Chondrocyte (in vitro differentiated cells): Measurements from ENCODE around the gene NPBWR2. TPM values are rescaled to one million over a fixed set of nuclear protein-coding genes. Genes with fewer than 3 reads are reported as not detected.

Source experiments
- DNase-seq: peaks from one replicate; pipeline ENCODE4 v3.0.0; 2021; ENCODE audit warnings: mixed read lengths, low spot score
- H3K27ac Mint-ChIP-seq: one replicate; pipeline ENCODE4 v1.8.0; 2021; ENCODE audit warnings: mild to moderate bottlenecking, moderate library complexity, mixed read lengths; ENCODE audit not compliant: unreplicated experiment
- H3K27me3 Mint-ChIP-seq: 2 replicates; pipeline ENCODE4 v1.8.0; 2021; ENCODE audit warnings: low read depth, mixed read lengths
- H3K36me3 Mint-ChIP-seq: 2 replicates; pipeline ENCODE4 v1.8.0; 2021; ENCODE audit warnings: low read depth, mixed read lengths
- H3K4me1 Mint-ChIP-seq: 2 replicates; pipeline ENCODE4 v1.8.0; 2021; ENCODE audit warnings: low read depth, mild to moderate bottlenecking, mixed read lengths
- H3K4me3 Mint-ChIP-seq: one replicate; pipeline ENCODE4 v1.8.0; 2021; ENCODE audit warnings: mild to moderate bottlenecking, moderate library complexity, mixed read lengths; ENCODE audit not compliant: unreplicated experiment
- H3K9me3 Mint-ChIP-seq: 2 replicates; pipeline ENCODE4 v1.8.0; 2021; ENCODE audit warnings: low read depth, mixed read lengths
- total RNA-seq: library from RNA; stranded (reverse); gene quantifications from 3 replicates; pipeline ENCODE4 v1.2.1, GENCODE V29; 2021
- TF ChIP-seq, protein P1 (sequence below): fragments of 200-600 bp; sonication (generic); IDR thresholded peaks from 2 replicates; pipeline ENCODE4 v1.5.0; 2021; ENCODE audit warnings: antibody characterized with exemption, mild to moderate bottlenecking, moderate library complexity

The NPBWR2 gene
- total RNA-seq, 1 donor from 2014 or later: not detected

DNA sequence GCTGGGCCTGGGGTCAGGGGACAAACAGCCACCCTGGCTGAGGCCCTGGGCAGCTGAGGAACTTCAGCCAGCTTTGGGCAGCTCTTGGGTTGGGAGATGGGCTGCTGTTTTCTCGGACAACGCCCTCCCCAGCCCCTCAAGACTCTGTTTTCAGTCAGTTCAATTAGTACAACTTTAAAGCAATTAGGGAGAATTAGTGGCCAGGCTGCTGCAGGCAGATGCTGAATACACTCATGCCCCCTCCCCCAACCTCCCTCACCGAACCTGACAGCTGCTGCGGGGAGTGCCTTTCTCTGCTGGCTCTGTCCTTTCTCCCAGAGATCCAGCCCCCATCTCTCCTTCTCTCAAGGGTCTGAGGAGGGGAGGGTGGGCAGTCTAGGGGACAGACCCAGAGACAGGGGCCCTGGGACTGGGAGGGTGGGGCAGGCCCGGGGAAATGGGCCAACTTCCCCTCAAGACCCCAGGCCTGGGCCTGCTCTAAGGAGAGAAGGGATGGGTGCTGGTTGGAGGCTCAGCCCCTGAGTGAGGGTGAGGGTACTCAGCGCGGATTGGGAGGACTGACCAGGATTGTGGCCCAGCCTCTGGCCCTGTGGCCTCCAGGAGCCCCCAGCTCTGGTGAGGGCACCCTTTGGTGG is 39.1 kb upstream of the NPBWR2 start:
- H3K36me3 Mint-ChIP-seq: peaks cover 2% of the 10 kb centered on the region
- H3K9me3 Mint-ChIP-seq: peaks cover 5% of the 10 kb centered on the region
- H3K4me3 Mint-ChIP-seq: no peak overlapping the region
- H3K27ac Mint-ChIP-seq: no peak overlapping the region
- no peaks in the 10 kb centered on the region for H3K4me1 Mint-ChIP-seq
- H3K27me3 Mint-ChIP-seq: peaks cover 28% of the 10 kb centered on the region
- DNase-seq: no peak
- TF ChIP-seq, protein P1, sequence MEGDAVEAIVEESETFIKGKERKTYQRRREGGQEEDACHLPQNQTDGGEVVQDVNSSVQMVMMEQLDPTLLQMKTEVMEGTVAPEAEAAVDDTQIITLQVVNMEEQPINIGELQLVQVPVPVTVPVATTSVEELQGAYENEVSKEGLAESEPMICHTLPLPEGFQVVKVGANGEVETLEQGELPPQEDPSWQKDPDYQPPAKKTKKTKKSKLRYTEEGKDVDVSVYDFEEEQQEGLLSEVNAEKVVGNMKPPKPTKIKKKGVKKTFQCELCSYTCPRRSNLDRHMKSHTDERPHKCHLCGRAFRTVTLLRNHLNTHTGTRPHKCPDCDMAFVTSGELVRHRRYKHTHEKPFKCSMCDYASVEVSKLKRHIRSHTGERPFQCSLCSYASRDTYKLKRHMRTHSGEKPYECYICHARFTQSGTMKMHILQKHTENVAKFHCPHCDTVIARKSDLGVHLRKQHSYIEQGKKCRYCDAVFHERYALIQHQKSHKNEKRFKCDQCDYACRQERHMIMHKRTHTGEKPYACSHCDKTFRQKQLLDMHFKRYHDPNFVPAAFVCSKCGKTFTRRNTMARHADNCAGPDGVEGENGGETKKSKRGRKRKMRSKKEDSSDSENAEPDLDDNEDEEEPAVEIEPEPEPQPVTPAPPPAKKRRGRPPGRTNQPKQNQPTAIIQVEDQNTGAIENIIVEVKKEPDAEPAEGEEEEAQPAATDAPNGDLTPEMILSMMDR: no peak

GRCh38 chr20:64145458-64146300 is 38.3 kb upstream of the NPBWR2 start:
- no peak for DNase-seq
- Mint-ChIP-seq H3K4me3 (no peak overlapping the region), H3K36me3 (peaks cover 2% of the 10 kb centered on the region), H3K9me3 (peaks cover 5% of the 10 kb centered on the region), H3K27ac (no peak overlapping the region), H3K4me1 (no peaks in the 10 kb centered on the region), H3K27me3 (peaks cover 32% of the 10 kb centered on the region)
- TF ChIP-seq, protein P1: peak; percentile 31

DNA sequence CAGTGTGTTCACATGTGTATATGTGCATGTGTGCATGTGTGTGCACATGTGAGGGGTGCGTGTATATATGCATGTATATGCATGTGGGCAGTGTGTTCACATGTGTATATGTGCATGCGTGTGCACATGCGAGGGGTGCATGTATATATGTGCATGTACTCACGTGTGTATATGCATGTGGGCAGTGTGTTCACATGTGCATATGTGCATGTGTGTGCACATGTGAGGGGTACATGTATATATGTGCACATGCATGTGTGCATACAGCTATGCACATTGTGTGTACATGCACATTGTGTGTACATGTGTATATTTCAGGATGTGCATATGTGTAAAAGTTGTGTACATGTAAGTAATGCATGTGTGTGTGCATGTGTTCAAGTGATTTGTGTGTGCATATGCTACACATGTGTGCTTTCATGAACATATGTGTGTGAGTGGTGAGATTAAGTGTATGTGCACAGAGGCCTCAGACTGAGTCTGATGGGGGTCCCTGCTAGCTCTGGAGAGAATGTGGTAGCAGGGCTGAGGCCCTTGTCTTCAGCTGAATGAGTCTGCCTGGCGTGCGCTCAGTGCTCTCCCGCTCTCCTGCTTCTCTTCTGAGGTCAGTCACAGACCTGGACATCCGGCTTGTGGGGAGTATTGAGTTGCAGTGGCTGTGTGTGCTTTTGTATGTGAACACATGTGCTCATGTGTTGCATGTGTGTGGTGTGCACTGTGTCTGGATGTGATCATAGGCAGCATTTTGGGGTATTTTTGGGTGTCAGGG is 37.0 kb upstream of the NPBWR2 start:
- Mint-ChIP-seq H3K9me3 (peaks cover 5% of the 10 kb centered on the region), H3K4me1 (no peaks in the 10 kb centered on the region), H3K36me3 (peaks cover 2% of the 10 kb centered on the region), H3K4me3 (no peak overlapping the region), H3K27me3 (peaks cover 36% of the 10 kb centered on the region), H3K27ac (no peak overlapping the region)
- DNase-seq: no peak
- TF ChIP-seq, protein P1: no peak

GRCh38 chr20:64143018-64143801 is 35.8 kb upstream of the NPBWR2 start:
- Mint-ChIP-seq H3K27me3 (peaks cover 32% of the 10 kb centered on the region), H3K27ac (no peak overlapping the region), H3K36me3 (peaks cover 2% of the 10 kb centered on the region), H3K9me3 (peaks cover 5% of the 10 kb centered on the region), H3K4me1 (no peaks in the 10 kb centered on the region), H3K4me3 (no peak overlapping the region)
- TF ChIP-seq, protein P1: no peak
- DNase-seq: peak; percentile 43
